HG03064 (cell line): ENCODE results near the gene GNAT2.

ENCODE experiments used
- ATAC-seq: cut with Tn5 transposase; IDR thresholded peaks from one replicate; pipeline ENCODE4 v1.9.1; 2021; ENCODE audit warnings: low read depth; ENCODE audit not compliant: unreplicated experiment

The GNAT2 gene

GRCh38 chr1:109629372-109630030 is 10.1 kb upstream of the GNAT2 start:
- no peak for ATAC-seq

DNA sequence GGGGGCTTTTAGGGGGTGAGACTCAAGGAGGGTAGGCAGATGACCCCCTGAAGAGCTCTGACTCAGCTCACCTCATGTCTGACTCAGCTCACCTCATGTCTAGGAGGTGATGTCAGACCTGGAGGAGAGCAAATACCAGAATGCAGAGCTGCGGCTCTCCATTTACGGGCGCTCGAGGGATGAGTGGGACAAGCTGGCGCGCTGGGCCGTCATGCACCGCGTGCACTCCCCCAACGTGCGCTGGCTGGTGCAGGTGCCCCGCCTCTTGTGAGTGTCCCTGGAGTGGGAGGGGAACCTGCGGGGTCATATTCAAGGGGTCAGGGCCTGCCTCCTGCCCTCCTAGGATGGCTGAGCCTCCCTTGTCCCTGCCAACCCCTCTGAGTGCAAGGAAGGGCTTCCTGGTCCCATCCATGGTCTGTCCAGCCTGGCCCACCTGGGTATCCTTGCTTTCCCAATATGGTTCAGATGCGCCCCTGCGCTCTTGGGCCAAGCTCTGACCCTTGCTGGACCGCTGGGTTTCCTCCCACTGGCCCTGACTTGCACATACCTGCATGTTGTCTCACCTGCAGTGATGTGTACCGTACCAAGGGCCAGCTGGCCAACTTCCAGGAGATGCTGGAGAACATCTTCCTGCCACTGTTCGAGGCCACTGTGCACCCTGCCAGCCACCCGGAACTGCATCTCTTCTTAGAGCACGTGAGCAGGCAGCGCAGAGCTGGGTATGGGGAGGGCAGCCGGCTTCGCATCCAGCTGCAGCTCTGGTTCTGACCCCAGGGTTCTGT is 9.3 kb upstream of the GNAT2 start:
- ATAC-seq: no peak

DNA sequence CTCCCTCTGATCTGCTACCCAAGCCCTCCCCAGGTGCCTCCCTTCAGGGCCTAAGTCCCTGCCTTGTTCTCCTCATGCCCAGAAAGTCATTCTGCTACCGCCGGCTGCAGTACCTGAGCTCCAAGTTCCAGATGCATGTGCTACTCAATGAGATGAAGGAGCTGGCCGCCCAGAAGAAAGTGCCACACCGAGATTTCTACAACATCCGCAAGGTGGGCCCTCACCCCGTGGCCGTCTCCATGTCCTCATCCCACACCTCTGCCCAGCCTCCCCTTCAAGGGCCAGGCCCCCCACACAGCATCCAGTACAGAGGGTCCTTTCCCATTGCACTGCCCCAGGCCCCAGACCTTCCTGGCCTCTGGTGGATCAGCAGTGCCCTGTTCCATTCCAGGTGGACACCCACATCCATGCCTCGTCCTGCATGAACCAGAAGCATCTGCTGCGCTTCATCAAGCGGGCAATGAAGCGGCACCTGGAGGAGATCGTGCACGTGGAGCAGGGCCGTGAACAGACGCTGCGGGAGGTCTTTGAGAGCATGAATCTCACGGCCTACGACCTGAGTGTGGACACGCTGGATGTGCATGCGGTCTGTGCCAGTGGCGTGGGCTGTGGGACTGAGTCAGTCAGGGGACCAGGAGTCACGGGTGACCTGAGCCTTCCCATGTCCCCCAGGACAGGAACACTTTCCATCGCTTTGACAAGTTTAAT is 8.4 kb upstream of the GNAT2 start:
- no peak for ATAC-seq

DNA sequence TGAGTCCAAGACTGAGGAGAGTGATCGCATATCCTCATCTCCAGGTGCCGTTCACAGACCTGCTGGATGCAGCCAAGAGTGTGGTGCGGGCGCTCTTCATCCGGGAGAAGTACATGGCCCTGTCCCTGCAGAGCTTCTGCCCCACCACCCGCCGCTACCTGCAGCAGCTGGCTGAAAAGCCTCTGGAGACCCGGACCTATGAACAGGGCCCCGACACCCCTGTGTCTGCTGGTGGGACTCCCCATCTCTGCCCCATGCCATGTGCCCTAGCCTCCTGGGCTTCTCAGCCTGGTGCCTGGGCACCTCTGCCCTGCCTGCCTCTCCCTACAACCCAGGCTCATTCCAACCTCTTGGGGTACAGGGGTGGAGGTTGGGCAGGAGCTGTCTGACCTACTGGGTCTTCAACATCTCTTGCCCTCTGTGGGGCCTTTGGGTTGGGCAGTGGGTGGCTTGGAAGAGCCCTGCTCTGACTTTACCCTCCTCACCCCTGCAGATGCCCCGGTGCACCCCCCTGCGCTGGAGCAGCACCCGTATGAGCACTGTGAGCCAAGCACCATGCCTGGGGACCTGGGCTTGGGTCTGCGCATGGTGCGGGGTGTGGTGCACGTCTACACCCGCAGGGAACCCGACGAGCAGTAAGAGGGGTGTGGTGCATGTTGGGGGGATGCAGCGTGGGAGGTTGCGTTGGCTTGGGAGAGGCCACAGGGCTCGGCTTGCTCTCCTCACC is 7.4 kb upstream of the GNAT2 start:
- no peak for ATAC-seq

DNA sequence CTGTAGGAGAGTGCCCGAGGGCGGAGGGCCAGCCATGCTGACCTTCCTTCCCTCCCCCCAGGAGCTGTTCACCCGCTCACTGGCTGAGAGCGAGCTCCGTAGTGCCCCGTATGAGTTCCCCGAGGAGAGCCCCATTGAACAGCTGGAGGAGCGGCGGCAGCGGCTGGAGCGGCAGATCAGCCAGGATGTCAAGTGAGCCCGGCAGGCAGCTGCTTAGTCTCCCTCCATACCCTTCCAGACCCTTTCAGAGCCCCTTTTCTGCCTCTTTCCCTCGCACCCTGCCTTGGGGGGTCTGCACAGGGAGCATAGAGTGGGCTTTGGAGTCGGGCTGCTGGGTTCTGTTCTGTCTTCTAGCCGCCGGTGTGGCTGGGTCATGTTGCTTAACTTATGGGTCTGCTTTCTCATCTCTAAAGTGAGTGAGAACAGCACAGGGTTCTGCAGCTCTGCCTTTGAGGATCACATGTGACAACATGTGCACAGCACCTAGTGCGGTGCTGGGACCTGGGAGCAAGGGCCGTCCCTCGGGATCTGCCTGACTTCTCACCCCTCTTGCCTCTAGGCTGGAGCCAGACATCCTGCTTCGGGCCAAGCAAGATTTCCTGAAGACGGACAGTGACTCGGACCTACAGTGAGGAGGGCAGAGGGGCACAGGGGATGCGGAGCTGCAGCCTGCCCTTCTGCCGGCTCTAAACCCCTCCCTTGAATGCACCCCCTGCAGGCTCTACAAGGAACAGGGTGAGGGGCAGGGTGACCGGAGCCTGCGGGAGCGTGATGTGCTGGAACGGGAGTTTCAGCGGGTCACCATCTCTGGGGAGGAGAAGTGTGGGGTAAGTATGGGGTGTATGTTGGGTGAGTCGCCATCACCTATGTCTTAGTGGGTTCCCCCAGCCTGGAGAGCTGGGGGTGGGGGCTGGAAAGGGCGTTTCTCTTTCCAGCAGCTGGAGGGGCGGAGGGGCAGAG is 6.5 kb upstream of the GNAT2 start:
- no peak for ATAC-seq

- no peak for ATAC-seq
Measured at GRCh38 chr1:109625176-109625575, 5.8 kb upstream of the GNAT2 start.

DNA sequence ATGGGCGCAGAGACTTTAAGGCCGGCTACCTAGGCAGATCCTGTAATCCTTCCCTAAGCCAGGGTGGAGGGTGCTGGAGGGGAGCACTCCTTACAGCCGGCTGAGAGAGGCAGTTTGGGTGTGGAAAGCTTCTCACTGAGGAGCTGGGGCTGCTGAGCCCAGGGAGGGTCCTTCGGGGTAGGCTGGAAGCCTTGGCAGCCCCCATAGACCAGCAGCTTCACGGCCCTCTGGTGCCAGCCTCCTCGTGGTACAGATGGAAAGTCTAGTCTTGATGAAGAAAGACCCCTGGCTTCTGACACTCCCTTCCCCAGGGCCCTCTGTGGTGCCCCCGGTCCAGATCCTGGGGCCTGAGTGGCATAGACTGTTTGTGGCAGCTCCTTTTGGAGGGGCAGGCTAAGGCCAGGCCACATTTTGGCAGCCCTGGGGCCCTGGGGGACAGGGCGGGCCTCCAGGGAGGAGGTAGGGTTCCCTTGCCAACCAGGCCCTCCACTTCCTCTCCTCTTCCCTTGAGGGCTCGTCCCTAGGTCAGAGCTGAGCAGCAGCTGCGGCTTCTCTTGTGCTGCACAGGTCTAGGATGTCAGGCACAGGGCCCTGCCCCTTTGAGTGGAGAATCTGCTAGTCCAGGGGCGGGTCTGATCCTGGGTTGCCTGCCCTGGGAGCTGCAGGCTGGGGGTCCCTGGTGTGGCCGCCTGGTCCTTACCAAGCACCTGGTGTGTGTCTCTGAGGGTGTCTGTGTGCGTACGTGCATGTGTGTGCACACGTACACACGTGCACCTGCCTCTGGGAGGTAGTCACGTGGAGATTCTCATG is 5.0 kb upstream of the GNAT2 start:
- no peak for ATAC-seq

DNA sequence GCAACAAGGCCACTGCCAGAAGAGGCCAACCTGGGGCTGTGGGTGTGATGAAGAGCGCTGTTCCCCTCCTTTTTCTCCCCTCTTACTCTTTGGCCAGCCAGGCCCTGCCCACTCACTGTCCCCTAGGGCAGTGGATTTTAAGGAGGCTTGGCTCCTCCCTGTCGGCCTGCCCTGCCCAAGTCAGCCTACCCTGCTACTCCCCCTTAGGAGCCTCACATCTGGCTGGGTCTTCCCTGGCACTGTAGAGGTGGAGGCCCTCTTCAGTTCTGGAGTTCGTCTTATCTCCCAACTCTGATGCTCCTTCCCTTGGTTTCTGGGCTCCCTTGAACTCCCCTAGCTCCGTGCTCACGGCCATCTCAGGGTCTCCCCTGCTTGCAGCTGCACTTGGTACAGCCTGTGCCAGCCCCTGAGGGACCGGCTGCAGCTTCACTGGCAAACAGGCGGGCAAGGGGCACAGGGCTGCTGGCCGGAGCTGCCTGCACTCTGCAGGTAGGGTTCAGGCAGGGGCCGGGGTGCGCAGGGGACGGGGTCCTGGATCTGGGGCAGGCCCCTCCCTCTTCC is 4.3 kb upstream of the GNAT2 start:
- ATAC-seq: no peak

- no peak for ATAC-seq
Measured at GRCh38 chr1:109622895-109623294, 3.5 kb upstream of the GNAT2 start.

DNA sequence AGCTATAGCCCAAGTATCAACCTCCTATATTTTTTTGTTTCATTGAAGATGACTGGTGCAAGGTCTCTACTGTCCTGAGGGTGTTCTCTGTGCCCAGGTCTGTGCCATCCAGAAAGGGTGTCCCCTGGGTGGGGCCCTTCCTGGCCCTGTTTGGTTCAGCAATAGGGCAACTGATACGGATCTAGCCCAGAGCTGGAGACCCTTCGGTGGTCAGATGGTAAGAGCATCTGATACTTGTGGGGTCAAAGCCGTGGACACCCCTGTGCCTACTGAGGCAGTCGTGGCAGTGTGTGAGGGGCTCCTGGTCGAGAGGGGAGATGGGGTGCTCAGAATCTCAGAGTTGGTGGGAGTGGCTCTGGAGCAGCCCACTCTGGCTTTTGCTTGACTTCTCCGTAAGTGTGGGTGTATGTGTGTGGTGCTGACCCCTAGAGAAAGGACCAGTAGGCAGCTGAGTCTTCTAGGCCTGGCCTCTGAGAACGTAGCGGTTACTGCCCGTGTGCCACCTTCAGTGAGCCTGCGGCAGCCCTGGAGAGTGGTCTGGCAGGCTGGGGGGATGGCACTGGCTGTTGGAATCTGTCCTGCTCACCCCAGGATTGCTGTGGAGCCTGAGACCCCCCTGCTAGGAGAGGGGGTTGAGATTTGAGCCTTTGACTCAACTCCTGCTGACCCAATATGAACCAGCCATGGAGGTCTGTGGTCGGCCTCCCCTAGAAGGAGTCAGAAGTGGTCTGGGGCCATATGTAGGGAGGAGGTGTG is 2.9 kb upstream of the GNAT2 start:
- ATAC-seq: no peak

GRCh38 chr1:109621379-109622136 is 2.1 kb upstream of the GNAT2 start:
- ATAC-seq: no peak

DNA sequence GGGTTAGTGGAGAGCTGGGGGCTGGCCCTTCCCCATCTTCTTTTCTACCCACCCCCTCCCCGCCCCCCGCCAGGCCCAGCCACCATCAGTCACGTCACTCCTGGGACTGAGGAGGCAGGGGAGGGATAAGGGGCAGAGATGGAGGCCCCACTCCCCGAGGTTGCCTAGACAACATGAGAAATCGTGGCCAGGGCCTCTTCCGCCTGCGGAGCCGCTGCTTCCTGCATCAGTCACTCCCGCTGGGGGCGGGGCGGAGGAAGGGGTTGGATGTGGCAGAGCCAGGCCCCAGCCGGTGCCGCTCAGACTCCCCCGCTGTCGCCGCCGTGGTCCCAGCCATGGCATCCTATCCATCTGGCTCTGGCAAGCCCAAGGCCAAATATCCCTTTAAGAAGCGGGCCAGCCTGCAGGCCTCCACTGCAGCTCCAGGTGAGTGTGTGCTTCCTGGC is 1.4 kb upstream of the GNAT2 start:
- peak; percentile 58 for ATAC-seq

GRCh38 chr1:109620401-109620791 is 980 bp upstream of the GNAT2 start:
- ATAC-seq: peak; percentile 1

DNA sequence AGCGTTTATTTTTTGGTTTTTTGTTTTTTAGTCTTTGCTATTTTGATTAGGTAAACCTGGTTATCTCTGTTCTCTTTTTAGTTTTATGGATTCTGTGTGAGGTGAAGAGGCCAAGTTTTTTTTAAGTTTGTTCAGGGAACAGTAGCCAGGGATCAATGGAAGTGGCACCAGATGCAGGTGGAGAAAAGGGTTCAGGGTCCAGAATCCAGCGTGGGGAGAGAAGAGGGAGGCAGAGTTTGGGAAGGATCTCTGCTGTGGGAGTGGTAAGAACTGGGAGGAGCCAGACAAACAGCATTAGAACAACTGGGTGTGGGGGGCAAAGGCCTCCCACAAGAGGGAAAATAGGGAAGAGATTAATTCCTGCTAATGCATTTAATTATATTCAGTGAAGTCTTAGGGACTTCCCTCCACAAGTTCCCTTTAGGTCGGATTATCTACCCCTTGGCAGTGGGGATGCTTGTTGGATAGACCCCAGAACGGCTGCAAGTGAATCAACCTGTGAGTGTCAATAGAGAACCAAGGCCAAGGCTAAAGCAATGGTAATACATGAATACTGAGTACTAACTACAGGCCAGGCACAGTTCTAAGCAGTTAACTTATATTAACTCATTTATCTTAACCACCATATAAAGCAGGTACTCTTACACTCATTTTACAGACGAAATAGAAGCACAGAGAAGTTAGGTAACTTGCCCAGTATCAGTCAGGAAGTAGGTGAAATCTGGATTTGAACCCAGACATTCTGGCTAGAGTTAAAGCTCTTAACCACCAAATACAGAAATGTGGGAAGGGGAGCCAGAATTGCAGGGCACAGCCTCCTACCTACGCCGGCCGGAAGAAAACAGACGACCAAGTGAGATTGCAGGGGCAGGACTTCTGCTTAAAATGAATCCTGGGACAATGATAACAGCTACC is 498 bp downstream of the GNAT2 start:
- ATAC-seq: no peak

DNA sequence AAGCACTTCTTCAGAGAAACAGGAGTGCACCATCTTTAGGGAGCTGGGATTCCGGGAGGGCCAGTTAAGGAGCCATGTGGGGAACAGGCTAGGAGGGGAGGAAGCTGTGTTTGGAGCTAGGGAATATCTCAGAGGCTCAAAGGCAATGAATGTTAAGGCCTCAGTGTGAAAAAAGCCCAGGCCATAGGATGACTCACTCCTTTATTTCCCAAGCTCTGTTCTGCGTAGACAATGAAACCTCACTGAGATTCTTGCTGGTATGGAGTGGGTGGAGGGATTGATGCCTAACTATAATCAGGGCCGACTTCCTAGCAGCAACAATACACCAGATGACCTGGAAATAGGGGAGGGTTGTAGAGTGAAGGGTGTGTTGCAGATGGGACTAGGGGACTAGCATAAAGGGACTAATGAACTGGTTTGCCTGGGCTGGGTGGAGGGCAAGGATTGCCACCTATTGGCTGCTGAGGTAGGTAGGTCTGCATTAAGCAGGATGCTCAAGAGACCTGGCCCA is 2.1 kb downstream of the GNAT2 start:
- no peak for ATAC-seq

- ATAC-seq: no peak
Measured at GRCh38 chr1:109616391-109616790, 3.0 kb downstream of the GNAT2 start.
